BJ (cell line): ENCODE measurements around the gene SRPK1. TPM values are rescaled to one million over a fixed set of nuclear protein-coding genes. Genes with fewer than 3 reads are reported as not detected.

Experiments
- CTCF ChIA-PET: fragments of 350-600 bp; formaldehyde crosslinking; extraction: SDS; loops from one replicate; lab custom pipeline; 2021; ENCODE audit warnings: antibody characterized with exemption, inconsistent platforms; lab: Yijun Ruan, JAX
- POLR2A ChIA-PET: fragments of 300-600 bp; sonication (Branson Sonifier 250); formaldehyde crosslinking; extraction: SDS; loops from one replicate; lab custom pipeline; 2021; ENCODE audit warnings: antibody characterized with exemption; lab: Charles Lee
- DNase-seq: peaks from one replicate; pipeline ENCODE4 v3.0.0-alpha.2; 2011; ENCODE audit warnings: low read depth
- H3K27me3 ChIP-seq: 2 replicates; pipeline ENCODE4 v1.6.0; 2011; ENCODE audit warnings: low read length; ENCODE audit not compliant: control insufficient read depth, insufficient read depth
- H3K36me3 ChIP-seq: 2 replicates; pipeline ENCODE4 v1.5.1; 2011; ENCODE audit warnings: low read length; ENCODE audit not compliant: control insufficient read depth, insufficient read depth
- H3K4me3 ChIP-seq: 2 replicates; pipeline ENCODE4 v1.5.1; 2011; ENCODE audit warnings: low read depth, mild to moderate bottlenecking, control low read depth, low read length
- CTCF ChIP-seq: IDR thresholded peaks from 2 replicates; pipeline ENCODE4 v1.5.1; 2011; ENCODE audit warnings: low read depth, mild to moderate bottlenecking, control low read depth, inconsistent platforms, low read length, moderate library complexity; ENCODE audit not compliant: insufficient read depth
- polyA plus RNA-seq: library from polyadenylated mRNA; depleted of rRNA; stranded (reverse); fragments of >200 nt; gene quantifications from 2 replicates; pipeline ENCODE4 v1.2.3, GENCODE V29; 2011

Gene SRPK1
- polyA plus RNA-seq, 1 experiment, result 12.6 TPM

GRCh38 chr6:35844290-35844689 lies 76.6 kb downstream of the SRPK1 start:
- 0 out of 2 replicates have a peak, but pooled peaks cover 1% of the 10 kb centered on the region for H3K36me3 ChIP-seq
- POLR2A ChIA-PET, result no interaction called here
- H3K27me3 ChIP-seq, result no peaks in the 10 kb centered on the region
- no peak for DNase-seq
- no peak for TF ChIP-seq CTCF
- no peak overlapping the region for H3K4me3 ChIP-seq
- CTCF ChIA-PET, result no interaction called here

- Histone ChIP-seq H3K36me3 (peaks cover 1% of the 10 kb centered on the region; the same call in 1 of the 2 replicates), H3K27me3 (no peaks in the 10 kb centered on the region), H3K4me3 (no peak overlapping the region)
- CTCF ChIA-PET, result no interaction called here
- DNase-seq, result no peak
- POLR2A ChIA-PET, result no interaction called here
- no peak for TF ChIP-seq CTCF
These were observed 78.5 kb downstream of the SRPK1 start for GRCh38 chr6:35842381-35842780.

GRCh38 chr6:35839019-35839418 lies 81.9 kb downstream of the SRPK1 start:
- ChIA-PET POLR2A (no interaction called here), CTCF (interaction anchor here (1.2 kb wide), 1 partner anchor 9 kb away, joined by 3 read pairs; no protein-coding TSS in a partner anchor)
- peaks cover 2% of the 10 kb centered on the region for H3K36me3 ChIP-seq

GRCh38 chr6:35833536-35833935 lies 87.4 kb downstream of the SRPK1 start:
- no peak for DNase-seq
- POLR2A ChIA-PET, result no interaction called here
- no peak for TF ChIP-seq CTCF
- Histone ChIP-seq H3K36me3 (peaks cover 2% of the 10 kb centered on the region), H3K27me3 (no peaks in the 10 kb centered on the region), H3K4me3 (no peak overlapping the region)
- CTCF ChIA-PET, result no interaction called here

More at GRCh38 chr6:35839019-35839418, 81.9 kb downstream of the SRPK1 start:
- Histone ChIP-seq H3K27me3 (no peaks in the 10 kb centered on the region), H3K4me3 (no peak overlapping the region)
- TF ChIP-seq CTCF, result no peak
- no peak for DNase-seq

GRCh38 chr6:35831257-35832007 lies 89.5 kb downstream of the SRPK1 start:
- no peak for DNase-seq
- ChIA-PET POLR2A (no interaction called here), CTCF (no interaction called here)
- H3K27me3 ChIP-seq, result no peaks in the 10 kb centered on the region
- no peak overlapping the region for H3K4me3 ChIP-seq
- no peak for TF ChIP-seq CTCF
- H3K36me3 ChIP-seq, result peaks cover 2% of the 10 kb centered on the region
